ENCODE results near the gene IER2.
"Not testable (repeated sequence)": the region's sequence is repeated elsewhere in the genome, so short reads cannot be mapped to it uniquely, and the experiment has no call there.

IER2 gene

GRCh38 chr19:13134626-13135025, 15.6 kb upstream of the IER2 start:
- no peak overlapping the region for H3K9ac ChIP-seq (ENCODE audit: low read depth, low read length)
- no peak overlapping the region for H3K4me3 ChIP-seq (ENCODE audit: low read depth, low read length)
- H3K36me3 ChIP-seq (ENCODE audit: control insufficient read depth, insufficient read depth, low read length) = peaks cover 46% of the 10 kb centered on the region
- no peaks in the 10 kb centered on the region for H3K27me3 ChIP-seq (ENCODE audit: control insufficient read depth, insufficient read depth, low read length)
- H3K9me3 ChIP-seq (ENCODE audit: control insufficient read depth, insufficient read depth, low read length) = no peaks in the 10 kb centered on the region
- H3K4me1 ChIP-seq (ENCODE audit: control insufficient read depth, insufficient read depth, low read length) = no peaks in the 10 kb centered on the region

GRCh38 chr19:13135068-13136062, 14.8 kb upstream of the IER2 start:
- Histone ChIP-seq H3K9me3 (ENCODE audit: control insufficient read depth, insufficient read depth, low read length) (no peaks in the 10 kb centered on the region), H3K4me1 (ENCODE audit: control insufficient read depth, insufficient read depth, low read length) (no peaks in the 10 kb centered on the region), H3K4me3 (ENCODE audit: low read depth, low read length) (no peak overlapping the region), H3K27me3 (ENCODE audit: control insufficient read depth, insufficient read depth, low read length) (no peaks in the 10 kb centered on the region), H3K9ac (ENCODE audit: low read depth, low read length) (no peak overlapping the region), H3K36me3 (ENCODE audit: control insufficient read depth, insufficient read depth, low read length) (peaks cover 46% of the 10 kb centered on the region)

- Histone ChIP-seq H3K9me3 (ENCODE audit: control insufficient read depth, insufficient read depth, low read length) (no peaks in the 10 kb centered on the region), H3K27me3 (ENCODE audit: control insufficient read depth, insufficient read depth, low read length) (no peaks in the 10 kb centered on the region), H3K4me1 (ENCODE audit: control insufficient read depth, insufficient read depth, low read length) (no peaks in the 10 kb centered on the region), H3K4me3 (ENCODE audit: low read depth, low read length) (no peak overlapping the region), H3K9ac (ENCODE audit: low read depth, low read length) (no peak overlapping the region), H3K36me3 (ENCODE audit: control insufficient read depth, insufficient read depth, low read length) (peaks cover 46% of the 10 kb centered on the region)
Observed at GRCh38 chr19:13137290-13137794, 12.9 kb upstream of the IER2 start.

- Histone ChIP-seq H3K4me1 (ENCODE audit: control insufficient read depth, insufficient read depth, low read length) (no peaks in the 10 kb centered on the region), H3K9me3 (ENCODE audit: control insufficient read depth, insufficient read depth, low read length) (no peaks in the 10 kb centered on the region), H3K4me3 (ENCODE audit: low read depth, low read length) (no peak overlapping the region), H3K9ac (ENCODE audit: low read depth, low read length) (no peak overlapping the region), H3K27me3 (ENCODE audit: control insufficient read depth, insufficient read depth, low read length) (no peaks in the 10 kb centered on the region), H3K36me3 (ENCODE audit: control insufficient read depth, insufficient read depth, low read length) (peaks cover 46% of the 10 kb centered on the region)
Observed at GRCh38 chr19:13138171-13138915, 11.9 kb upstream of the IER2 start.

GRCh38 chr19:13138916-13139198, 11.4 kb upstream of the IER2 start:
- Histone ChIP-seq H3K27me3 (ENCODE audit: control insufficient read depth, insufficient read depth, low read length) (no peaks in the 10 kb centered on the region), H3K4me3 (ENCODE audit: low read depth, low read length) (no peak overlapping the region), H3K4me1 (ENCODE audit: control insufficient read depth, insufficient read depth, low read length) (no peaks in the 10 kb centered on the region), H3K9me3 (ENCODE audit: control insufficient read depth, insufficient read depth, low read length) (no peaks in the 10 kb centered on the region), H3K36me3 (ENCODE audit: control insufficient read depth, insufficient read depth, low read length) (peaks cover 49% of the 10 kb centered on the region), H3K9ac (ENCODE audit: low read depth, low read length) (no peak overlapping the region)

GRCh38 chr19:13139633-13140311, 10.4 kb upstream of the IER2 start:
- no peaks in the 10 kb centered on the region for H3K4me1 ChIP-seq (ENCODE audit: control insufficient read depth, insufficient read depth, low read length)

GRCh38 chr19:13146763-13147563, 3.2 kb upstream of the IER2 start:
- H3K9me3 ChIP-seq (ENCODE audit: control insufficient read depth, insufficient read depth, low read length) = no peaks in the 10 kb centered on the region
- H3K4me3 ChIP-seq (ENCODE audit: low read depth, low read length) = no peak overlapping the region
- peaks cover 12% of the 10 kb centered on the region for H3K36me3 ChIP-seq (ENCODE audit: control insufficient read depth, insufficient read depth, low read length)
- H3K27me3 ChIP-seq (ENCODE audit: control insufficient read depth, insufficient read depth, low read length) = no peaks in the 10 kb centered on the region
- no peaks in the 10 kb centered on the region for H3K4me1 ChIP-seq (ENCODE audit: control insufficient read depth, insufficient read depth, low read length)
- no peak overlapping the region for H3K9ac ChIP-seq (ENCODE audit: low read depth, low read length)

More at GRCh38 chr19:13139633-13140311, 10.4 kb upstream of the IER2 start:
- no peak overlapping the region for H3K9ac ChIP-seq (ENCODE audit: low read depth, low read length)
- no peak overlapping the region for H3K4me3 ChIP-seq (ENCODE audit: low read depth, low read length)
- H3K36me3 ChIP-seq (ENCODE audit: control insufficient read depth, insufficient read depth, low read length) = peaks cover 51% of the 10 kb centered on the region
- no peaks in the 10 kb centered on the region for H3K27me3 ChIP-seq (ENCODE audit: control insufficient read depth, insufficient read depth, low read length)
- no peaks in the 10 kb centered on the region for H3K9me3 ChIP-seq (ENCODE audit: control insufficient read depth, insufficient read depth, low read length)

GRCh38 chr19:13149173-13149627, 1.0 kb upstream of the IER2 start:
- Histone ChIP-seq H3K36me3 (ENCODE audit: control insufficient read depth, insufficient read depth, low read length) (peaks cover 17% of the 10 kb centered on the region), H3K4me3 (ENCODE audit: low read depth, low read length) (peak overlapping the region; percentile 89), H3K9ac (ENCODE audit: low read depth, low read length) (peak overlapping the region; percentile 60)
- H3K4me1 ChIP-seq (ENCODE audit: control insufficient read depth, insufficient read depth, low read length); H3K9me3 ChIP-seq (ENCODE audit: control insufficient read depth, insufficient read depth, low read length); H3K27me3 ChIP-seq (ENCODE audit: control insufficient read depth, insufficient read depth, low read length): not testable (repeated sequence)

GRCh38 chr19:13149628-13150186, 504 bp upstream of the IER2 start:
- Histone ChIP-seq H3K4me3 (ENCODE audit: low read depth, low read length) (peak overlapping the region; percentile 89), H3K4me1 (ENCODE audit: control insufficient read depth, insufficient read depth, low read length) (no peaks in the 10 kb centered on the region), H3K9me3 (ENCODE audit: control insufficient read depth, insufficient read depth, low read length) (no peaks in the 10 kb centered on the region), H3K27me3 (ENCODE audit: control insufficient read depth, insufficient read depth, low read length) (no peaks in the 10 kb centered on the region), H3K9ac (ENCODE audit: low read depth, low read length) (peak overlapping the region; percentile 60), H3K36me3 (ENCODE audit: control insufficient read depth, insufficient read depth, low read length) (peaks cover 16% of the 10 kb centered on the region)

- peak overlapping the region; percentile 89 for H3K4me3 ChIP-seq (ENCODE audit: low read depth, low read length)
- peaks cover 15% of the 10 kb centered on the region for H3K36me3 ChIP-seq (ENCODE audit: control insufficient read depth, insufficient read depth, low read length)
- peak overlapping the region; percentile 96 for H3K9ac ChIP-seq (ENCODE audit: low read depth, low read length)
- H3K27me3 ChIP-seq (ENCODE audit: control insufficient read depth, insufficient read depth, low read length) = no peaks in the 10 kb centered on the region
- H3K4me1 ChIP-seq (ENCODE audit: control insufficient read depth, insufficient read depth, low read length) = no peaks in the 10 kb centered on the region
- H3K9me3 ChIP-seq (ENCODE audit: control insufficient read depth, insufficient read depth, low read length) = no peaks in the 10 kb centered on the region
Observed at GRCh38 chr19:13150931-13151604, 857 bp downstream of the IER2 start.
